ENCODE measurements around the gene MCCC1.

- TF ChIP-seq POLR2A (IDR thresholded peaks at IDR 0.05; ENCODE audit: low read length) (no peak), GATA1 (IDR thresholded peaks at IDR 0.05; ENCODE audit: low read depth, low read length) (no peak)
Observed at GRCh38 chr3:183134844-183135243, 35.5 kb upstream of the MCCC1 start.
